GM18907 (cell line): ENCODE results near the gene ACER3.
A peak's percentile ranks its signal among the peaks of the same experiment; 100 is the strongest.
"Not testable (repeated sequence)": the region's sequence is repeated elsewhere in the genome, so short reads cannot be mapped to it uniquely, and the experiment has no call there.

Experiments
- ATAC-seq: cut with Tn5 transposase; IDR thresholded peaks from one replicate; pipeline ENCODE4 v1.9.1; 2021; ENCODE audit warnings: mild to moderate bottlenecking, moderate library complexity; ENCODE audit not compliant: unreplicated experiment

ACER3 gene

GRCh38 chr11:77035580-77035979 lies 174.9 kb downstream of the ACER3 start:
- ATAC-seq, result no peak

- no peak for ATAC-seq
Observed at GRCh38 chr11:77036398-77036797, 175.7 kb downstream of the ACER3 start.

- ATAC-seq, result no peak
Observed at GRCh38 chr11:77037057-77037456, 176.3 kb downstream of the ACER3 start.

GRCh38 chr11:77038029-77038824 lies 177.5 kb downstream of the ACER3 start:
- no peak for ATAC-seq

- ATAC-seq, result no peak
Observed at GRCh38 chr11:77038825-77039326, 178.2 kb downstream of the ACER3 start.

GRCh38 chr11:77039491-77040400 lies 179.0 kb downstream of the ACER3 start:
- no peak for ATAC-seq

GRCh38 chr11:77040401-77040777 lies 179.7 kb downstream of the ACER3 start:
- ATAC-seq, result no peak

- no peak for ATAC-seq
Observed at GRCh38 chr11:77040889-77041288, 180.2 kb downstream of the ACER3 start.

- ATAC-seq, result no peak
Observed at GRCh38 chr11:77042111-77042726, 181.5 kb downstream of the ACER3 start.

- ATAC-seq, result no peak
Observed at GRCh38 chr11:77044356-77044755, 183.6 kb downstream of the ACER3 start.

- no peak for ATAC-seq
Observed at GRCh38 chr11:77044886-77045285, 184.2 kb downstream of the ACER3 start.

- no peak for ATAC-seq
Observed at GRCh38 chr11:77046060-77046501, 185.4 kb downstream of the ACER3 start.

- ATAC-seq, result peak; percentile 82
Observed at GRCh38 chr11:77047007-77047927, 186.5 kb downstream of the ACER3 start.

GRCh38 chr11:77047928-77048446 lies 187.3 kb downstream of the ACER3 start:
- ATAC-seq, result not testable (repeated sequence)

- no peak for ATAC-seq
Observed at GRCh38 chr11:77049026-77049425, 188.3 kb downstream of the ACER3 start.

- ATAC-seq, result no peak
Observed at GRCh38 chr11:77051511-77051910, 190.8 kb downstream of the ACER3 start.

GRCh38 chr11:77052518-77052917 lies 191.8 kb downstream of the ACER3 start:
- no peak for ATAC-seq

GRCh38 chr11:77053217-77054015 lies 192.7 kb downstream of the ACER3 start:
- no peak for ATAC-seq

- ATAC-seq, result no peak
Observed at GRCh38 chr11:77054084-77054483, 193.4 kb downstream of the ACER3 start.
